ENCODE data around the gene S100A2.
"Not testable (repeated sequence)": the region's sequence is repeated elsewhere in the genome, so short reads cannot be mapped to it uniquely, and the experiment has no call there.

Gene S100A2

GRCh38 chr1:153532769-153533599 is 32.7 kb downstream of the S100A2 start:
- DNase-seq (ENCODE audit: low spot score): peak; percentile 88

- DNase-seq (ENCODE audit: low spot score): peak; percentile 33
These were observed 33.5 kb downstream of the S100A2 start for GRCh38 chr1:153532181-153532580.

- peak; percentile 28 for DNase-seq (ENCODE audit: low spot score)
These were observed 34.0 kb downstream of the S100A2 start for GRCh38 chr1:153531638-153532037.

- DNase-seq (ENCODE audit: low spot score): no peak
These were observed 38.0 kb downstream of the S100A2 start for GRCh38 chr1:153527683-153528040.

- DNase-seq (ENCODE audit: low spot score): no peak
These were observed 38.5 kb downstream of the S100A2 start for GRCh38 chr1:153527023-153527682.

GRCh38 chr1:153526132-153526543 is 39.5 kb downstream of the S100A2 start:
- DNase-seq (ENCODE audit: low spot score): no peak

- peak; percentile 57 for DNase-seq (ENCODE audit: low spot score)
These were observed 40.4 kb downstream of the S100A2 start for GRCh38 chr1:153525088-153525728.

GRCh38 chr1:153522353-153523048 is 43.1 kb downstream of the S100A2 start:
- not testable (repeated sequence) for DNase-seq (ENCODE audit: low spot score)

- not testable (repeated sequence) for DNase-seq (ENCODE audit: low spot score)
These were observed 43.8 kb downstream of the S100A2 start for GRCh38 chr1:153521808-153522207.

GRCh38 chr1:153520818-153521476 is 44.7 kb downstream of the S100A2 start:
- no peak for DNase-seq (ENCODE audit: low spot score)

- DNase-seq (ENCODE audit: low spot score): not testable (repeated sequence)
These were observed 45.4 kb downstream of the S100A2 start for GRCh38 chr1:153520137-153520691.

- DNase-seq (ENCODE audit: low spot score): no peak
These were observed 46.4 kb downstream of the S100A2 start for GRCh38 chr1:153519242-153519641.

- no peak for DNase-seq (ENCODE audit: low spot score)
These were observed 49.9 kb downstream of the S100A2 start for GRCh38 chr1:153515504-153516394.

- DNase-seq (ENCODE audit: low spot score): no peak
These were observed 52.0 kb downstream of the S100A2 start for GRCh38 chr1:153513666-153514065.

GRCh38 chr1:153513023-153513422 is 52.6 kb downstream of the S100A2 start:
- no peak for DNase-seq (ENCODE audit: low spot score)

Data from left forelimb (tissue), 1 donor.